GM19239 (cell line): ENCODE results near the gene OSBPL10.
"Not testable (repeated sequence)": the region's sequence is repeated elsewhere in the genome, so short reads cannot be mapped to it uniquely, and the experiment has no call there.

ENCODE experiments used
- DNase-seq: peaks from one replicate; pipeline ENCODE4 v3.0.0; 2011; ENCODE audit warnings: low spot score; ENCODE audit not compliant: insufficient read length
- FAIRE-seq: peaks from 2 replicates; lab custom pipeline; 2011; peaks lifted over from hg19 to GRCh38; lab: Jason Lieb, UNC

OSBPL10 gene

GRCh38 chr3:31695280-31696008 is 285.6 kb downstream of the OSBPL10 start:
- FAIRE-seq: no peak
- no peak for DNase-seq

- no peak for FAIRE-seq
- no peak for DNase-seq
Measured at GRCh38 chr3:31693346-31693745, 287.7 kb downstream of the OSBPL10 start.

GRCh38 chr3:31692751-31693150 is 288.3 kb downstream of the OSBPL10 start:
- no peak for DNase-seq
- FAIRE-seq: no peak

DNA sequence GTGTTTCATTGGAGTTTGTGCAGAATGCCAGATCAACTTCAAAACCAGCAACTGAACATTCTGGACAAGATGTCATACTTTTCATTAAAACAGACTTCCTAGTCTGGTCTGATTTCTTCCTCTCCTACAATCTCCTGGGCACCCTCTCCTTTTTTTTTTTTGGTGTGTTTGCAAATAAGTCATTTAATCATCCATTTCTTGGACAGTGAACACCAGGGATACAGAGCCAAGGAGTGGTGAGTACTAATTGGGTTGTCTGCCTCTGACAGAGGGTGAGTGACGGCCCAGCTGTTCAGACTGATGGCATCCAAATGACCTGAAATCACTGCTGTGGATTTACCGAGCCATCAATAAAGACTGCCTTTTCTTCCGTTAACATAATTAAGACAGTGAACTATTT is 290.3 kb downstream of the OSBPL10 start:
- DNase-seq: no peak
- FAIRE-seq: no peak

DNA sequence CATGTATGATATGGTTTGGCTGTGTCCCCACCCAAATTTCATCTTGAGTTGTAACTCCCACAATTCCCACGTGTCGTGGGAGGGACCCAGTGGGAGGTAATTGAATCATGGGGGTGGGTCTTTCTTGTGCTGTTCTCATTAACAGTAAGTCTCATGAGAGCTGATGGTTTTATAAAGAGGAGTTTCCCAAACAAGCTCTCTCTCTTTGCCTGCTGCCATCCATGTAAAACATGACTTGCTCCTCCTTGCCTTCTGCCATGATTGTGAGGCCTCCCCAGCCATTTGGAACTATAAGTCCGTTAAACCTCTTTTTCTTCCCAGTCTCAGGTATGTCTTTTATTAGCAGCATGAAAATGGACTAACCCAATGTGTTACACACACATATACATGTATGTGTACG is 291.5 kb downstream of the OSBPL10 start:
- not testable (repeated sequence) for FAIRE-seq, DNase-seq

DNA sequence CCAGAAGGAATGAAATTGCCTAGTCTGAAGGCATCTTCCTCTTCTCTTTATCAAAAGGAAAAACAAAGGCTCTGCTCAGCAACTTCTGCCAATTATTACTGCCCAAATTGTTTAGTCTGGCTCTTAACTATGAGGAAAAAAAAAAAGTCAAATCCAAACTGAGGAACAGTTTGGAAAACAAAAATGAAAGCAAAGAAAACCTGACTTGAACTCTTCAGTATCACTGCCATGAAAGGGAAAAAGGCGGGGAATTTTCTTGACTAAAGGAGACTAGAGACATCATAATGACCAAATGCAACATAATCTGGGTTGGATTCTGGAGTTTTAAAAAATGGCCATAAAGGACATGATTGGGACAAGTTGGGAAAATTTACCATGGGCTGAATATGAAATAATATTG is 292.1 kb downstream of the OSBPL10 start:
- DNase-seq: no peak
- FAIRE-seq: no peak

GRCh38 chr3:31687020-31687802 is 293.9 kb downstream of the OSBPL10 start:
- FAIRE-seq (no peak), DNase-seq (no peak)

DNA sequence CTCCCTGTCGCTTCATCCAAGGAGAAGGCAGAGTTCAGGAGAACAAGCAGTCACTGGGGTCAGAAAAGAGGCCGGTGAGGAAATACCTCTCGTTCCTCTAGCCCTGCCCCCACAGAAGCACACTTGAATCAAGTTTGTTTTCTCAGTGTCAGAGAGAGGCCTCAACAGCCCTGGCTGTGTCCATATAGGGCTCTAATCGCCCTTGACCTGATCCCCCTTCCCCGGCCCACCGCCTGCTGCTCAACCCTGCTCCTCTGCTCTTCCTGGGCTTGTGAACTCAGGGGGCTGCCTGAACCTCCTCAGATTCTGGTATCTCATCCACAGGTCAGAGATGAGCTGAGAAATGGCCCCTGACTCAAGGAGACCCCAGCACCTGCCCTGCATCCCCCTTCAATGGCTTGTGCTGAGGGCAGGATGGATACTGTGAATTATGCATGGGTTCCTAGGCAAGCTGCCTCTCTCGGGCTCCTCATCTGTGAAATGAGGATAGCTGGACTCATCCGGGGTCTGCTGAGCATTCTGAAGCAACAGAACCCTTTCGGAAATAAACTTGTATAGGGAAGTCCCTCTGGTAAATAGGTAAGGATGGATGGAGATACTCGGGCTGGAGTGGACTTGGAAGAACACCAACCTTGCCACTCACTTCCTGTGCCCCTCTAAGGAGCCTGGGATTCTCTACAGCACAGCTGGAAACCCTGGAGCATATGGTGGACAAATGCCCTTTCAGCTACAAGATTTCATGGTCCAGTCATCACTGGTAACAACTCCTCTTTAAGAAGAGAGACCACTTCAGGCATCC is 300.8 kb downstream of the OSBPL10 start:
- FAIRE-seq (no peak), DNase-seq (no peak)

DNA sequence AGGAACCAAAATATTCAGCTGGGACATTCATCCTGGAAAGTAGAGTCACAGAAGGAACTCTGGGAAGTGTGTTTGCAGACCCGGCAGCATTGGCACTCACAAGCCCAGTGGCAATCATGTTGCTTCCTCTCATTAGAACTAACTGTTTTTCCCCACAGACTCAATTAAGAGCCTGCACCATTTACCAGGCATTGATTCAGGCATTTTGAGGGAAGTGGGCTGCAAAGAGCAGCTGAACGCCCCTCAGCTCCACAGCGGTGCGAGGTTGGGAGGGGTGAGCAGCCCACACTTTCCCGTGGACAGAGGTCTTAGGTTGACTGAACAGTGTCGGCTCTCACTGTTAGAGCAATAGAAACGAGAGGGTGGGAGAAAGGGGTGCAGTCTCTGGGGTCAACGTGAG is 304.5 kb downstream of the OSBPL10 start:
- no peak for DNase-seq
- no peak for FAIRE-seq

GRCh38 chr3:31673950-31674349 is 307.1 kb downstream of the OSBPL10 start:
- no peak for FAIRE-seq
- DNase-seq: no peak

- DNase-seq (no peak), FAIRE-seq (no peak)
Measured at GRCh38 chr3:31671976-31672375, 309.1 kb downstream of the OSBPL10 start.

DNA sequence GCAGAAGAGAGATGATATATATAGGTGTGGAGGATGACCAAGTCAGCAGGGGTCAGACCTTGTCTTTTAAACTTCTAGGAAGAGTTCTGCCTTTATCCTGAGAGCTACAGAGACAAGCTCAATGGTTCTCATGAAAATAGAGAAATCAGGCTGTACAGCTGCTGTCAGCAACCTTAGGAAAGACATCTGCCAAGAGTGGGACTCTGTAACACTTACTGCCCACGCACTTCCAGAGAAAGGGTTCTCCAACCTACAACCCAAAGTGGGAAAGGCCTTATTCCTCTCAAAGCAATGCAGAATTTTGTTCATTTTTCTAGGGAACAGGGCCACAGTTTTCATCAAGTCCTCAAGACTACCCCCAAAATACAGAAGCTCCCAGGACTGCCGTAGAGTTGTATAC is 309.6 kb downstream of the OSBPL10 start:
- FAIRE-seq: no peak
- no peak for DNase-seq

DNA sequence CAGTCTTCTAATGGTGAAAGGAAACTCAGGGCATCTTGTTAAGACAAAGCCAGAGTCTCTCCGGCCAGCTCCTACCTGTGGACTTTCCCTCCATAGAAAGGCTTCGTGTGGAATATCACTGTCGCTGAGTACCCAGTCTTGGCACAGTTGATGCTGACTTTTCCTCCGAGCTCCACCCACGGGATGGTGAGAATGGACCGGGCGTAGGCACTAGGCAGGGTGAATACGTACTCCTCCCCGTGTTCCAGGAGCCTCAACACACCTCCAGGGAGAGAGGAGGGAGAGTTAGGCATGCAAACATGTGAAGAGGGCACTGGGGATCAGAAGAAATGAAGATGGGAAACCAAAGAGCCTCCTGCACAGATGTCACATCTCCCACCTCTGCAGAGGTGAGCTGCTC is 310.3 kb downstream of the OSBPL10 start:
- no peak for DNase-seq
- no peak for FAIRE-seq

DNA sequence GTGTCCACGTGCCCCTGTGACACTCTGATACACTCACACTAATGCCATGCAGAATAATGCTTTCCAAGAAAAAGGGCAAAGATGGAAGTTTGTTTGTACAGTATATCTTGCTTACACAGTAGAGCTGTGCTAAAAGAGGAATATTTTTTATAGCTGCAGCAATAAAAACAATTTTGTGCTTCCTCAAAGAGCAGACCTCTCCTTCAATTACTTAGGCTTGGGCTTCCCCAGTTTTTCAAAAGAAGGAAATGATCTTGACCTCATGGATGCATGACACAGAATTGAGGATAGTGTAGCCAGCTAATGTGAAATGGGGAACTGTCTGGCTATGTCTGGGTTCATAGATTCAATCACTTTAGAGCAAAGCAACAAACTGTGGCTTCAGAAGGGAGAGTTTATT is 310.9 kb downstream of the OSBPL10 start:
- FAIRE-seq: no peak

DNA sequence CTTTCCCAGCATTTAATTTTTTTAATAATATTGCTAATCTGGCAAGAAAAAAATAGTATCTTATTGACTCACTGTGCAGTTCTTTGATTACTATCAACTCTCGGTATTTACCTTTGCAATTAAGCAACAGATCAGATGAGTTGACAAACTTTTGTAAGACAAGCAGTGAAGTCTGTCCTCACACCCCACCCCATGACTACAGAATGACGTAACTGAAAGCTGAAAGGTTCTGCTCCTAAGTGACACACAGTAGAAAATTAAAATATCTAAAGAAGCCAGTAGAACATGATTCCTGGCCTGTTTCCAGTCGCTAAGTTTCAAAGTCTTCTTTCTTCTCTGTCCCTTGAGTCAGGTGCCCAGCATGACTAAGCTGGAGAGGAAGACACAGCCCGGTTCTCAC is 312.8 kb downstream of the OSBPL10 start:
- no peak for FAIRE-seq
- DNase-seq: no peak

More for the DNA sequence above, 310.9 kb downstream of the OSBPL10 start:
- DNase-seq: no peak

GRCh38 chr3:31667582-31667981 is 313.5 kb downstream of the OSBPL10 start:
- FAIRE-seq: no peak
- DNase-seq: no peak

DNA sequence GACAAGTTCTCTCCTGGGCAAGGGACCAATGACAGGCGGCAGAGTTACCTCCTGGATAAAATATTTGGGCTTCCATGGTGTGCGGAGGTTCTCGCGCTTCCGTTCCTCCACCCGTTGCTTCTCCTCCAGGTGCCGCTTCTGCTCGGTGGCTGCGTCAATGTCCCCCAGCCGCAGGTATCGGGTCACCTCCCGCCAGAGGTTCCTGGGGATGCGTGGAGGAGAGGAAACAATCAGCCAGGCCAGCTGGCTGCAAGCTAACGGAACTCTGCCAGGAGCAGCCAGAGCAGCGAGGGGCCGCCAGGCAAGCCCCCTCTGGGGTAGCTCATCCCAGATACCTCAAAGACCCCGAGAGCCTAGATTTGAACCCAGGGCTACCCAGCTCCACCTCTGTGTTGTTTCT is 317.0 kb downstream of the OSBPL10 start:
- DNase-seq: no peak
- FAIRE-seq: no peak

DNA sequence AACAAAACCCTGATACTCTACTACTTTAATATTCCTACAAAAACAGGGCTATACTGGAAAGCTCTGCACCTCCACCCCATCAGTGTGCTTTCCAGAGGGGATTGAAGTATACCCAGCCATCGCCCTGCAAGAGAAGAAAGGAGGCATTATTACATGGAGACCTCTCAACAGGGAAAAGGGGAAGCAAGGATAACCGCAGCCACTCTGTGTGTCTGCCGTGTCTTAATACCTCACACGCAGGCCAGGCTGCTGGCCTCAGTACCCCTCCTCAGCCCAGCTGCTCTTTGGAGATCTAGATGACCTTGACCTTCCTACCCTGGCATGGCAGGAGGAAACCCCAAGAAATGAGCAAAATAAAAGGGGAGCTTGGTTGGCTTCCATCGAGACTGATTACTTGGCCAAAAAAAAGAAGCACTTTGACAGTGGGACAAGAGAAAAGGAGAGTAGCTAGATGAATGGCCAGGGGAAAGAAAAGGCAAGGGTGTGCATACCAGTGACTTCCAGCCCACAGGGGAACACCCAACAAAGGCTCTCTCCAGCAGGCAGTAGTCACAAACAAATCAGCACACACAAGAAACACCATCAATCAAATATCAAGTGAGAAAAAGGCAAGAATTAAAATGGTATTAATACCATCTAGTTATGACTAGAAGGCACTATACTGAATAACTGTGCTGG is 318.9 kb downstream of the OSBPL10 start:
- FAIRE-seq (no peak), DNase-seq (no peak)

GRCh38 chr3:31661286-31661685 is 319.8 kb downstream of the OSBPL10 start:
- FAIRE-seq (no peak), DNase-seq (no peak)

DNA sequence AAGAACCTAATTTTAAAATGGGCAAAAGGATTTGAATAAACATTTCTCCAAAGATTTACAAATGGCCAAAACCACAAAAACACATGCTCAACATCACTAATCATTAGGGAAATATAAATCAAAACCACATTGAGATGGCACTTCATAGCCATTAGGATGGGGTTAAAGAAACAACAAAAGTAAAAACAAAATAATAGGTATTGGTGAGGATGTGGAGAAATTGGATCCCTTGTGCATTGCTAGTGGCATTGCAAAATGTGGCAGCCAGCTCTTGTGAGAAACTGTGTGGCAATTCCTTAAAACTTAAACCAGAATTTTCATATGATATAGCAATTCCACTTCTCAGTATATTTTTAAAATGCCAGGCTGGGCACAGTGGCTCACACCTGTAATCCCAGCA is 321.8 kb downstream of the OSBPL10 start:
- FAIRE-seq (no peak), DNase-seq (no peak)
